ENCODE results near the gene RANBP10.

- no peak for TF ChIP-seq RFX5 (IDR thresholded peaks at IDR 0.05; ENCODE audit: low read depth, low read length)
- no peak for TF ChIP-seq ZNF142 (CRISPR knock-in tag; IDR thresholded peaks at IDR 0.05)
These were observed 855 bp upstream of the RANBP10 start for GRCh38 chr16:67807148-67807682.

All from HepG2 (cell line).